Ascending aorta (tissue), 2 donors: ENCODE results near the gene BNIP1. TPM values are rescaled to one million over a fixed set of nuclear protein-coding genes. Genes with fewer than 3 reads are reported as not detected.

Experiments
- DNase-seq, 2 donors: peaks; one replicate each; pipeline ENCODE4 v3.0.0-alpha.2; 2019; ENCODE audit warnings: low spot score in 2 of 2
- H3K27ac ChIP-seq, 2 donors: fragments of 200-600 bp; sonication (generic); one replicate each; pipeline ENCODE4 v1.5.1; 2016 to 2017; ENCODE audit warnings: mild to moderate bottlenecking in 1 of 2
- H3K27me3 ChIP-seq: fragments of 200-600 bp; sonication (generic); one replicate; pipeline ENCODE4 v1.5.1; 2017
- H3K36me3 ChIP-seq, 2 donors: fragments of 200-600 bp; sonication (generic); one replicate each; pipeline ENCODE4 v1.5.1; 2016
- H3K4me1 ChIP-seq, 2 donors: fragments of 200-600 bp; sonication (generic); one replicate each; pipeline ENCODE4 v1.5.1; 2016 to 2017; ENCODE audit warnings: mild to moderate bottlenecking in 1 of 2
- H3K4me3 ChIP-seq, 2 donors: fragments of 200-600 bp; sonication (generic); one replicate each; pipeline ENCODE4 v1.5.1; 2016 to 2017; ENCODE audit warnings: mild to moderate bottlenecking in 1 of 2
- H3K9me3 ChIP-seq, 2 donors: fragments of 200-600 bp; sonication (generic); one replicate each; pipeline ENCODE4 v1.5.1; 2016
- CTCF ChIP-seq, 3 experiments: fragments of 200-600 bp in 2 of 3; fragments of 450-650 bp in 1 of 3; sonication (generic) in 2 of 3; IDR thresholded peaks; one replicate each; pipeline ENCODE4 v1.5.1; 2016 to 2019; ENCODE audit warnings: antibody characterized with exemption in 3 of 3, mild to moderate bottlenecking in 1 of 3, moderate library complexity in 1 of 3
- intact Hi-C: fragments of 100-400 bp; cut with DNase I; formaldehyde crosslinking; loops from one replicate; pipeline ENCODE4 v1.15.1; 2023
- total RNA-seq: library from RNA; depleted of rRNA; stranded (reverse); fragments of >200 nt; gene quantifications from one replicate; pipeline ENCODE4 v1.1.0, GENCODE V29; 2016

The BNIP1 gene
- total RNA-seq, 1 donor from 2014 or later, result 11.3 TPM

DNA sequence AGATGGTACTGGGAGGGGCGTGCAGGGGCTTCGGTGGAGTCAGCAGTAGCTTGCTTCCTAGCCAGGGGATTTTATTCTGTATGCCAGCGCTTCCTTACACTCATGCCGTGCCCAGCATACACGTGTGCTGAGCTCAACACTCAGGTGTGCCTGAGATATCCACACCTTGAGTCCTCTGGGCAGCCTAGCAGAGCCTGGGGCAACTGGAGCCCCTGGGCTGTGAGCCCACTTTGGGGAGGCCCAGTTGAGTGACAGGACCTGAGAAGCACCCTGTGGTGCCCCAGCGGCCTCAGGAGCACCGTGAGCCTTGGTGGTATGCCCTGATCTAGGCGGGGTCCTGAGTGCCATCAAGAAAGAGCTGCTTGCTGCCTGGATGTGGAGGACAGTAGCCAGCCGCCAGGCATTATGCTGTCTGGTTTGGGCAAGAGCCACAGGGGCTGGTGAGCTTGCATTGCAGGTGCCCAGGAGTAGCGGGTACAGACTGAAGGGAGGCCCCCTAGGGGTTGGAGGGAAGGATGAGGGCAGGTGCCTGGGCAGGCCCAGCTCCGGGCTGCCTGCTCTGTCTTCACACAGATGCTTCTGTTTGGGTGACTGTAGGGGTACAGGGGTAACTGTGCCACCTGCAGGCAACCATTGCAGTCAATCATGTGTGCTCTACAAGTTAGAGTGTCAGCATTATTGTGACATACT is 42.9 kb downstream of the BNIP1 start:
- H3K9me3 ChIP-seq, result no peaks in the 10 kb centered on the region
- DNase-seq, result no peak
- no peak for TF ChIP-seq CTCF (IDR thresholded peaks at IDR 0.05)
- H3K27me3 ChIP-seq, result no peaks in the 10 kb centered on the region
- H3K4me3 ChIP-seq, result no peak overlapping the region
- intact Hi-C loops, result no loop called here
- no peaks in the 10 kb centered on the region for H3K4me1 ChIP-seq
- H3K27ac ChIP-seq, result no peak overlapping the region
- no peaks in the 10 kb centered on the region for H3K36me3 ChIP-seq

- H3K4me1 ChIP-seq, result no peaks in the 10 kb centered on the region
- H3K9me3 ChIP-seq, result no peaks in the 10 kb centered on the region
- no peaks in the 10 kb centered on the region for H3K36me3 ChIP-seq
- no peak overlapping the region for H3K27ac ChIP-seq
- no peak for DNase-seq
- no peak for TF ChIP-seq CTCF (IDR thresholded peaks at IDR 0.05)
- intact Hi-C loops, result no loop called here
- H3K27me3 ChIP-seq, result no peaks in the 10 kb centered on the region
- no peak overlapping the region for H3K4me3 ChIP-seq
Observed at GRCh38 chr5:173188280-173188679, 43.9 kb downstream of the BNIP1 start.

DNA sequence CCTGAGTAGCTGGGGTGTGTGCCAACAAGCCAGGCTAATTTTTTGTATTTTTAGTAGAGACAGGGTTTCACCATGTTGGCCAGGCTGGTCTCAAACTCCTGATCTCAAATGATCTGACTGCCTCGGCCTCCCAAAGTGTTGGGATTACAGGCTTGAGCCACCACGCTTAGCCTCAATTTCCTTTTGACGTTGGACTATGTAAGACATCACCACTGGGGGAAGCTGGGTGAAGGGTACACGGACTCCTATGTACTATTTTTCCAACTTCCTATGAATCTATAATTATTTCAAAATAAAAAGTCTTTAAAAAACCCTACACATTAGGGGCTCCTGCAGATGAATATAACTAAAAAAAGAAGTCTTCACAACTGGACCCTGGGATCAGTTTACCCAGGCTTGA is 46.7 kb downstream of the BNIP1 start:
- Histone ChIP-seq H3K36me3 (no peaks in the 10 kb centered on the region), H3K9me3 (no peaks in the 10 kb centered on the region), H3K4me1 (no peaks in the 10 kb centered on the region), H3K4me3 (no peak overlapping the region), H3K27ac (no peak overlapping the region), H3K27me3 (no peaks in the 10 kb centered on the region)
- intact Hi-C loops, result no loop called here
- TF ChIP-seq CTCF (IDR thresholded peaks at IDR 0.05), result no peak
- DNase-seq, result no peak

DNA sequence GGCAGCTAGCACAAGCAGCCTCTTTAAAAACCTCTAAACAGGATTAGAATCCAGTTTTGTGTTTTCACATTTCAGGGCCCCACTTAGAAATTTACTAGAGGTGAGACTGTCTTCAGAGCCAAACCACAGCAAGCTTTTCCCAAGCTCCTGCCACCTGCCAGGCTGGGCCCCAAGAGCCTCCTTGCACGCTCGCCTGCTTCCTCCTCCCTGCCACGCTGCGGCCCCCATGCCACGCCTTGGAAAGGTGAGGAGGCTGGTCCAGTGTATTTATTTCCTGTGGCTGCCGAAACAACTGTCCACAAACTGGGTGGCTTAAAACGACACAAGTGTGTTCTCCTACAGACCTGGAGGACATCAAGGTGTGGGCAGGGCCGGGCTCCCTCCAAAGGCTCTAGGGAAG is 47.2 kb downstream of the BNIP1 start:
- intact Hi-C loops, result no loop called here
- H3K9me3 ChIP-seq, result no peaks in the 10 kb centered on the region

GRCh38 chr5:173192561-173192960 is 48.2 kb downstream of the BNIP1 start:
- no peak for TF ChIP-seq CTCF (IDR thresholded peaks at IDR 0.05)
- no peaks in the 10 kb centered on the region for H3K9me3 ChIP-seq
- H3K27ac ChIP-seq, result no peak overlapping the region
- H3K4me3 ChIP-seq, result no peak overlapping the region
- H3K27me3 ChIP-seq, result no peaks in the 10 kb centered on the region
- no peak for DNase-seq
- intact Hi-C loops, result no loop called here
- H3K36me3 ChIP-seq, result no peaks in the 10 kb centered on the region
- H3K4me1 ChIP-seq, result no peaks in the 10 kb centered on the region

More for the DNA sequence above, 47.2 kb downstream of the BNIP1 start:
- H3K4me1 ChIP-seq, result no peaks in the 10 kb centered on the region
- no peak for DNase-seq
- H3K4me3 ChIP-seq, result no peak overlapping the region
- H3K27me3 ChIP-seq, result no peaks in the 10 kb centered on the region
- TF ChIP-seq CTCF (IDR thresholded peaks at IDR 0.05), result no peak
- H3K27ac ChIP-seq, result no peak overlapping the region
- H3K36me3 ChIP-seq, result no peaks in the 10 kb centered on the region
